SK-N-SH treated with all-trans-retinoic acid at 6 μM for 48 hours (cell line): ENCODE data around the gene C1GALT1C1L.

Experiments used
- ATAC-seq: fragments of 200-7000 bp; cut with Tn5 transposase; 3 replicates; pipeline ENCODE4 v1.9.1; 2020; ENCODE audit warnings: mild to moderate bottlenecking, moderate library complexity
- ARNTL ChIP-seq: fragments of 450-650 bp; formaldehyde crosslinking; IDR thresholded peaks from 2 replicates; pipeline ENCODE4 v1.5.0; 2020; ENCODE audit warnings: low read depth, mild to moderate bottlenecking, moderate library complexity, borderline replicate concordance
- BACH2 ChIP-seq: fragments of 250-450 bp; sonication (Bioruptor Pico); IDR thresholded peaks from 2 replicates; pipeline ENCODE4 v1.9.0; 2021; ENCODE audit warnings: mild to moderate bottlenecking, borderline replicate concordance
- CSDC2 ChIP-seq: fragments of 250-450 bp; sonication (Bioruptor Pico); IDR thresholded peaks from 2 replicates; pipeline ENCODE4 v1.5.0; 2020; ENCODE audit warnings: mild to moderate bottlenecking, moderate library complexity
- ESRRG ChIP-seq: fragments of 250-450 bp; sonication (Bioruptor Pico); IDR thresholded peaks from 2 replicates; pipeline ENCODE4 v1.6.1; 2021; ENCODE audit warnings: mild to moderate bottlenecking
- GLIS3 ChIP-seq: fragments of 250-450 bp; sonication (Bioruptor Pico); IDR thresholded peaks from 2 replicates; pipeline ENCODE4 v1.5.0; 2020; ENCODE audit warnings: mild to moderate bottlenecking, moderate library complexity
- ISL1 ChIP-seq: fragments of 250-450 bp; sonication (Bioruptor Pico); IDR thresholded peaks from 2 replicates; pipeline ENCODE4 v2.1.2; 2022; ENCODE audit warnings: mild to moderate bottlenecking, moderate library complexity
- OSR1 ChIP-seq: fragments of 250-450 bp; sonication (Bioruptor Pico); IDR thresholded peaks from 2 replicates; pipeline ENCODE4 v1.8.0; 2022; ENCODE audit warnings: moderate library complexity, mild to moderate bottlenecking, inconsistent platforms
- PPARA ChIP-seq: fragments of 250-450 bp; sonication (Bioruptor Pico); IDR thresholded peaks from 2 replicates; pipeline ENCODE4 v1.5.0; 2020; ENCODE audit warnings: mild to moderate bottlenecking, borderline replicate concordance
- RARB ChIP-seq: fragments of 250-450 bp; sonication (Bioruptor Pico); IDR thresholded peaks from 2 replicates; pipeline ENCODE4 v1.8.0; 2021; ENCODE audit warnings: mild to moderate bottlenecking, moderate library complexity
- SNAI2 ChIP-seq: fragments of 250-450 bp; sonication (Bioruptor Pico); IDR thresholded peaks from 2 replicates; pipeline ENCODE4 v1.5.0; 2020; ENCODE audit warnings: mild to moderate bottlenecking, moderate library complexity
- TCF4 ChIP-seq: fragments of 250-450 bp; sonication (Bioruptor Pico); IDR thresholded peaks from 2 replicates; pipeline ENCODE4 v1.8.0; 2021; ENCODE audit warnings: mild to moderate bottlenecking, moderate library complexity, borderline replicate concordance
- TOX ChIP-seq: fragments of 250-450 bp; sonication (Bioruptor Pico); IDR thresholded peaks from 2 replicates; pipeline ENCODE4 v1.8.0; 2021; ENCODE audit warnings: mild to moderate bottlenecking, moderate library complexity, borderline replicate concordance
- ZC3H10 ChIP-seq: fragments of 250-450 bp; sonication (Bioruptor Pico); IDR thresholded peaks from 2 replicates; pipeline ENCODE4 v1.5.1; 2021; ENCODE audit warnings: mild to moderate bottlenecking, moderate library complexity
- ZFP3 ChIP-seq: fragments of 250-450 bp; sonication (Bioruptor Pico); IDR thresholded peaks from 2 replicates; pipeline ENCODE4 v1.5.0; 2020; ENCODE audit warnings: mild to moderate bottlenecking, moderate library complexity
- ZFP30 ChIP-seq: fragments of 450-650 bp; formaldehyde crosslinking; IDR thresholded peaks from 2 replicates; pipeline ENCODE4 v1.5.0; 2022; ENCODE audit warnings: mild to moderate bottlenecking, moderate library complexity
- ZNF565 ChIP-seq: fragments of 450-650 bp; formaldehyde crosslinking; conservative IDR thresholded peaks from 2 replicates; pipeline ENCODE4 v1.5.0; 2020; ENCODE audit warnings: low read depth, mild to moderate bottlenecking, moderate library complexity
- ZNF70 ChIP-seq: fragments of 450-650 bp; formaldehyde crosslinking; IDR thresholded peaks from 2 replicates; pipeline ENCODE4 v1.5.0; 2020; ENCODE audit warnings: mild to moderate bottlenecking, moderate library complexity
- ZNF8 ChIP-seq: fragments of 450-650 bp; formaldehyde crosslinking; IDR thresholded peaks from 2 replicates; pipeline ENCODE4 v1.5.0; 2020; ENCODE audit warnings: mild to moderate bottlenecking, moderate library complexity
- TF ChIP-seq, protein P1 (sequence below): fragments of 250-450 bp; sonication (Bioruptor Pico); IDR thresholded peaks from 2 replicates; pipeline ENCODE4 v1.5.1; 2020; ENCODE audit warnings: low read depth, mild to moderate bottlenecking, moderate library complexity
- TF ChIP-seq, protein P2 (sequence below): fragments of 250-450 bp; sonication (Bioruptor Pico); IDR thresholded peaks from 2 replicates; pipeline ENCODE4 v1.5.0; 2020; ENCODE audit warnings: mild to moderate bottlenecking, moderate library complexity
- TF ChIP-seq, protein P3 (sequence below): fragments of 250-450 bp; sonication (Bioruptor Pico); IDR thresholded peaks from 2 replicates; pipeline ENCODE4 v1.5.1; 2021; ENCODE audit warnings: mild to moderate bottlenecking, moderate library complexity
- TF ChIP-seq, protein P4 (sequence below): fragments of 250-450 bp; sonication (Bioruptor Pico); IDR thresholded peaks from 2 replicates; pipeline ENCODE4 v1.8.0; 2020; ENCODE audit warnings: mild to moderate bottlenecking, moderate library complexity, borderline replicate concordance
- TF ChIP-seq, protein P5 (sequence below): fragments of 250-450 bp; sonication (Bioruptor Pico); IDR thresholded peaks from 2 replicates; pipeline ENCODE4 v1.8.0; 2021; ENCODE audit warnings: low read depth, mild to moderate bottlenecking, moderate library complexity, borderline replicate concordance

The C1GALT1C1L gene

DNA sequence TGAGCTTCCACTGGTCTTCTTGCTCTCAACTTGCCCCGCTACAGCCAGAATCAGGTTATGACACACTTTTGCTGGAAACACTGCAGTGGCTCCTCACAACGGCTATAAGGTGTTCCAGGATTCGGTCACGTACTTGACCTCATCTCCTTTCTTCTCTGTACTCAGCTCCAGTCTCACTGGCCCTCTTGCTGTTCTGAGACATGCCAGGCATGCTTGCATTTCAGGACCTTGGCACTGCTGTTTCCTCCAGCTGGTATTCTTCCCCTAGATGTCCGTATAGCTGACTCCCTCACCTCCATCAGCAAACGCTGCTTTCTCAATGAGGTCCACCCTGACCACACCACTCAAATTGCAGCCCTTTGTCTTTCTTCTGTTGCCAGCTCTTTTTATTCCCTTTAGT, 31.9 kb upstream of the C1GALT1C1L start:
- no peak for TF ChIP-seq ZNF8 (CRISPR knock-in tag)
- TF ChIP-seq, protein P1, sequence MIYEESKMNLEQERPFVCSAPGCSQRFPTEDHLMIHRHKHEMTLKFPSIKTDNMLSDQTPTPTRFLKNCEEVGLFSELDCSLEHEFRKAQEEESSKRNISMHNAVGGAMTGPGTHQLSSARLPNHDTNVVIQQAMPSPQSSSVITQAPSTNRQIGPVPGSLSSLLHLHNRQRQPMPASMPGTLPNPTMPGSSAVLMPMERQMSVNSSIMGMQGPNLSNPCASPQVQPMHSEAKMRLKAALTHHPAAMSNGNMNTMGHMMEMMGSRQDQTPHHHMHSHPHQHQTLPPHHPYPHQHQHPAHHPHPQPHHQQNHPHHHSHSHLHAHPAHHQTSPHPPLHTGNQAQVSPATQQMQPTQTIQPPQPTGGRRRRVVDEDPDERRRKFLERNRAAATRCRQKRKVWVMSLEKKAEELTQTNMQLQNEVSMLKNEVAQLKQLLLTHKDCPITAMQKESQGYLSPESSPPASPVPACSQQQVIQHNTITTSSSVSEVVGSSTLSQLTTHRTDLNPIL (CRISPR knock-in tag): no peak
- no peak for TF ChIP-seq SNAI2
- no peak for TF ChIP-seq ZFP3
- TF ChIP-seq ZNF565 (CRISPR knock-in tag): no peak
- no peak for TF ChIP-seq OSR1 (CRISPR knock-in tag)
- TF ChIP-seq, protein P2, sequence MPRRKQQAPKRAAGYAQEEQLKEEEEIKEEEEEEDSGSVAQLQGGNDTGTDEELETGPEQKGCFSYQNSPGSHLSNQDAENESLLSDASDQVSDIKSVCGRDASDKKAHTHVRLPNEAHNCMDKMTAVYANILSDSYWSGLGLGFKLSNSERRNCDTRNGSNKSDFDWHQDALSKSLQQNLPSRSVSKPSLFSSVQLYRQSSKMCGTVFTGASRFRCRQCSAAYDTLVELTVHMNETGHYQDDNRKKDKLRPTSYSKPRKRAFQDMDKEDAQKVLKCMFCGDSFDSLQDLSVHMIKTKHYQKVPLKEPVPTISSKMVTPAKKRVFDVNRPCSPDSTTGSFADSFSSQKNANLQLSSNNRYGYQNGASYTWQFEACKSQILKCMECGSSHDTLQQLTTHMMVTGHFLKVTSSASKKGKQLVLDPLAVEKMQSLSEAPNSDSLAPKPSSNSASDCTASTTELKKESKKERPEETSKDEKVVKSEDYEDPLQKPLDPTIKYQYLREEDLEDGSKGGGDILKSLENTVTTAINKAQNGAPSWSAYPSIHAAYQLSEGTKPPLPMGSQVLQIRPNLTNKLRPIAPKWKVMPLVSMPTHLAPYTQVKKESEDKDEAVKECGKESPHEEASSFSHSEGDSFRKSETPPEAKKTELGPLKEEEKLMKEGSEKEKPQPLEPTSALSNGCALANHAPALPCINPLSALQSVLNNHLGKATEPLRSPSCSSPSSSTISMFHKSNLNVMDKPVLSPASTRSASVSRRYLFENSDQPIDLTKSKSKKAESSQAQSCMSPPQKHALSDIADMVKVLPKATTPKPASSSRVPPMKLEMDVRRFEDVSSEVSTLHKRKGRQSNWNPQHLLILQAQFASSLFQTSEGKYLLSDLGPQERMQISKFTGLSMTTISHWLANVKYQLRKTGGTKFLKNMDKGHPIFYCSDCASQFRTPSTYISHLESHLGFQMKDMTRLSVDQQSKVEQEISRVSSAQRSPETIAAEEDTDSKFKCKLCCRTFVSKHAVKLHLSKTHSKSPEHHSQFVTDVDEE: no peak
- TF ChIP-seq BACH2 (CRISPR knock-in tag): no peak
- TF ChIP-seq GLIS3 (CRISPR knock-in tag): no peak
- no peak for TF ChIP-seq PPARA
- no peak for TF ChIP-seq ZC3H10
- no peak for TF ChIP-seq ISL1 (CRISPR knock-in tag)
- no peak for TF ChIP-seq TOX
- TF ChIP-seq, protein P3, sequence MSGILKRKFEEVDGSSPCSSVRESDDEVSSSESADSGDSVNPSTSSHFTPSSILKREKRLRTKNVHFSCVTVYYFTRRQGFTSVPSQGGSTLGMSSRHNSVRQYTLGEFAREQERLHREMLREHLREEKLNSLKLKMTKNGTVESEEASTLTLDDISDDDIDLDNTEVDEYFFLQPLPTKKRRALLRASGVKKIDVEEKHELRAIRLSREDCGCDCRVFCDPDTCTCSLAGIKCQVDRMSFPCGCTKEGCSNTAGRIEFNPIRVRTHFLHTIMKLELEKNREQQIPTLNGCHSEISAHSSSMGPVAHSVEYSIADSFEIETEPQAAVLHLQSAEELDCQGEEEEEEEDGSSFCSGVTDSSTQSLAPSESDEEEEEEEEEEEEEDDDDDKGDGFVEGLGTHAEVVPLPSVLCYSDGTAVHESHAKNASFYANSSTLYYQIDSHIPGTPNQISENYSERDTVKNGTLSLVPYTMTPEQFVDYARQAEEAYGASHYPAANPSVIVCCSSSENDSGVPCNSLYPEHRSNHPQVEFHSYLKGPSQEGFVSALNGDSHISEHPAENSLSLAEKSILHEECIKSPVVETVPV (CRISPR knock-in tag): no peak
- no peak for TF ChIP-seq ZFP30
- TF ChIP-seq ESRRG (CRISPR knock-in tag): no peak
- TF ChIP-seq CSDC2: no peak
- ATAC-seq: peak; percentile 41

DNA sequence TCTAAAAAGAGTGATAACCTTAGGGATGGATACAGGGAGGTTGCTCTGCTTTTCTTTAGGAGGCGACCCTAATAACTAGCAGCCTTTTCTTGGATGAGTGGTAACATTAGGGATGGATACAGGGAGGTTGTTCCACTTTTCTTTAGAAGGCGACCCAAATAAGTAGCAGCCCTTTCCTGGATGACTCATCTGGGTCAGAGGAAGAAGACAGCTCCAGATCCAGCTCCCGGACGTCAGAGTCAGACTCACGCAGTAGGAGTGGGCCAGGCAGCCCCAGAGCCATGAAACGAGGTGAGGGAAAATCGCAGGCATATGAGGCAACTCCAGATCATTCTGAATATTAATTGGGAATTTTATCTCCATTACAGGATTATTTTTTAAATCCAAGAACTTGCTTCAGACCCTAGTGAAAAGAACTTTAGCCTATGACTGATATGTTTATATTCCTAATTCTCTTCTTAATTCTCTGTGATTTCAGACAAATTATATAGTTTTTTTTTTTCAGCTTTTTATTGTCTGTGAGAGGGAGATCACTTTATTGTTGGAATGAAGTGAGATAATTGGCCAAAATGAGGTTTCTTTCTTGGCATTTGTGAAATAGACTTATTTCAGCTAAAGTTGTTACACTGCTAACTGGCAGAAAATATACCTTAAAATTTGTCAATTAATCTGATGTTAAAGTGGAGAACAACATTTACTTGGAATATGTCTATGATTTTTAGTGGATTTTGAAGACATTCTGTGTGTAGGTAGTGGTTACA, 31.2 kb upstream of the C1GALT1C1L start:
- peak; percentile 97 for ATAC-seq
- TF ChIP-seq TCF4 (CRISPR knock-in tag) (no peak), ZNF70 (CRISPR knock-in tag) (peak; percentile 88)

DNA sequence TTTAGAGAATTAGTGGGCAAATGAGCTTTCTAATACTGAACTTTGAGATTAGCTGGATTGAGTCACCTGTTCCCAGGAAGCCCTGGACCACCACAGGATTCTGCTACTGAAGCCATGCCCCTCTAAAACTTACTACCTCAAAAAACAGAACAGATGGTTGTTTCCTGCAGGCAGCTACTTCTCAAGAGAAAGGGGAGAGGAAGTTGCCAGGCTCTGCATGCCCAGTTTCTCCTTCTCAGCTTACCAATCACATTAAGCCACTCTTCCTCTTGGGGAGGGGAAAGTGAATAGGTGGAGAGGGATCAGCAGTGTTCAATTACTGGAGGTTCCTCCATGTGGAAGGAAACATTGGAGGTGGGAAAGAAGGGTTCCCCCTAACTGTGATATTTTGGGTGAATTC, 24.9 kb upstream of the C1GALT1C1L start:
- ATAC-seq: no peak
- TF ChIP-seq ZC3H10 (no peak), ESRRG (CRISPR knock-in tag) (no peak), ZFP3 (no peak), ZFP30 (no peak), ISL1 (CRISPR knock-in tag) (no peak), ZNF565 (CRISPR knock-in tag) (no peak)

DNA sequence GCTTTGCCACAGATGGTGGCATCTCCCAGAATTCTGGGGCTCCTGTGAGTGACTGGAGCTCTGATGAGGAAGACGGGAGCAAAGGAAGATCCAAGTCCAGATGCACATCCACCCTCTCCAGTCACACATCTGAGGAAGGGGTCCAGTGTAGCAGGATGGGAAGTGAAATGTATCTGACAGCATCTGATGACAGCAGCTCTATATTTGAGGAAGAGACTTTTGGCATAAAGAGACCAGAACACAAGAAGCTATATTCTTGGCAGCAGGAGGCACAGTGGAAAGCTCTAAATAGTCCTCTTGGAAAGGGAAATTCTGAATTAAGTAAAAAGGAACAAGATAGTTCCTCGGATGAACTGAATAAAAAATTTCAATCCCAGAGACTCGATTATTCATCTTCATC, 23.5 kb upstream of the C1GALT1C1L start:
- no peak for ATAC-seq
- TF ChIP-seq ZNF8 (CRISPR knock-in tag) (no peak), CSDC2 (no peak), ZFP3 (no peak), ARNTL (CRISPR knock-in tag) (no peak), GLIS3 (CRISPR knock-in tag) (no peak), ZC3H10 (no peak), ZFP30 (no peak), RARB (no peak)
- TF ChIP-seq, protein P4, sequence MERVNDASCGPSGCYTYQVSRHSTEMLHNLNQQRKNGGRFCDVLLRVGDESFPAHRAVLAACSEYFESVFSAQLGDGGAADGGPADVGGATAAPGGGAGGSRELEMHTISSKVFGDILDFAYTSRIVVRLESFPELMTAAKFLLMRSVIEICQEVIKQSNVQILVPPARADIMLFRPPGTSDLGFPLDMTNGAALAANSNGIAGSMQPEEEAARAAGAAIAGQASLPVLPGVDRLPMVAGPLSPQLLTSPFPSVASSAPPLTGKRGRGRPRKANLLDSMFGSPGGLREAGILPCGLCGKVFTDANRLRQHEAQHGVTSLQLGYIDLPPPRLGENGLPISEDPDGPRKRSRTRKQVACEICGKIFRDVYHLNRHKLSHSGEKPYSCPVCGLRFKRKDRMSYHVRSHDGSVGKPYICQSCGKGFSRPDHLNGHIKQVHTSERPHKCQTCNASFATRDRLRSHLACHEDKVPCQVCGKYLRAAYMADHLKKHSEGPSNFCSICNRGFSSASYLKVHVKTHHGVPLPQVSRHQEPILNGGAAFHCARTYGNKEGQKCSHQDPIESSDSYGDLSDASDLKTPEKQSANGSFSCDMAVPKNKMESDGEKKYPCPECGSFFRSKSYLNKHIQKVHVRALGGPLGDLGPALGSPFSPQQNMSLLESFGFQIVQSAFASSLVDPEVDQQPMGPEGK (CRISPR knock-in tag): no peak
- TF ChIP-seq, protein P3 (CRISPR knock-in tag): no peak
- TF ChIP-seq, protein P2: no peak
- TF ChIP-seq, protein P5, sequence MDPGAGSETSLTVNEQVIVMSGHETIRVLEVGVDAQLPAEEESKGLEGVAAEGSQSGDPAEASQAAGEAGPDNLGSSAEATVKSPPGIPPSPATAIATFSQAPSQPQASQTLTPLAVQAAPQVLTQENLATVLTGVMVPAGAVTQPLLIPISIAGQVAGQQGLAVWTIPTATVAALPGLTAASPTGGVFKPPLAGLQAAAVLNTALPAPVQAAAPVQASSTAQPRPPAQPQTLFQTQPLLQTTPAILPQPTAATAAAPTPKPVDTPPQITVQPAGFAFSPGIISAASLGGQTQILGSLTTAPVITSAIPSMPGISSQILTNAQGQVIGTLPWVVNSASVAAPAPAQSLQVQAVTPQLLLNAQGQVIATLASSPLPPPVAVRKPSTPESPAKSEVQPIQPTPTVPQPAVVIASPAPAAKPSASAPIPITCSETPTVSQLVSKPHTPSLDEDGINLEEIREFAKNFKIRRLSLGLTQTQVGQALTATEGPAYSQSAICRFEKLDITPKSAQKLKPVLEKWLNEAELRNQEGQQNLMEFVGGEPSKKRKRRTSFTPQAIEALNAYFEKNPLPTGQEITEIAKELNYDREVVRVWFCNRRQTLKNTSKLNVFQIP (CRISPR knock-in tag): no peak
